Activated CD4-positive, alpha-beta T cell treated with anti-CD3 and anti-CD28 coated beads, Interleukin-10, Interleukin-2, amounts not matched to agents 100 ng/mL and 50 ng/mL, durations not matched to agents 16 hours and 8 hours (primary cell): Measurements from ENCODE around the gene NRIP2.
A peak's percentile ranks its signal among the peaks of the same experiment; 100 is the strongest.

Experiments
- DNase-seq: peaks from one replicate; pipeline ENCODE4 v3.0.0-alpha.2; 2020

NRIP2 gene

GRCh38 chr12:2844786-2845185 lies 10.0 kb upstream of the NRIP2 start:
- no peak for DNase-seq

GRCh38 chr12:2842948-2843347 lies 8.1 kb upstream of the NRIP2 start:
- no peak for DNase-seq

GRCh38 chr12:2841056-2841650 lies 6.3 kb upstream of the NRIP2 start:
- DNase-seq: no peak

DNA sequence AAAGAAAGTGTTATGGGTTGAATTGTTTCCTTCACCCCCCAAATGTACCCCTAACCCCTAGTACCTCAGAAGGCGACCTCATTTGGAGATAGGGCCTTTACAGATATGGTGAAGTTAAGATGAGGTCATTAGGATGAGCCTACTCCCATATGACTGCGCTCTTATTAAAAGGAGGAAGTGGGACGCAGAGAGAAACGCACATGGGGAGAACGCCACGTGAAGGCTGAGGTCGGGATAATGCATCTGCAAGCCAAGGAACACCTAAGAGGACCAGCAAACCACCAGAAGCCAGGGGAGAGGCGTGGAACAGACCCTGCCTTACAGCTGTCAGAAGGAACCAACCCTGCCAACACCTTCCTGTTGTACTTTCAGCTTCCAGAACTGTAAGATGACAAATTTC lies 1.7 kb upstream of the NRIP2 start:
- DNase-seq: no peak

- DNase-seq: no peak
Observed at GRCh38 chr12:2835691-2836403, 1.0 kb upstream of the NRIP2 start.

DNA sequence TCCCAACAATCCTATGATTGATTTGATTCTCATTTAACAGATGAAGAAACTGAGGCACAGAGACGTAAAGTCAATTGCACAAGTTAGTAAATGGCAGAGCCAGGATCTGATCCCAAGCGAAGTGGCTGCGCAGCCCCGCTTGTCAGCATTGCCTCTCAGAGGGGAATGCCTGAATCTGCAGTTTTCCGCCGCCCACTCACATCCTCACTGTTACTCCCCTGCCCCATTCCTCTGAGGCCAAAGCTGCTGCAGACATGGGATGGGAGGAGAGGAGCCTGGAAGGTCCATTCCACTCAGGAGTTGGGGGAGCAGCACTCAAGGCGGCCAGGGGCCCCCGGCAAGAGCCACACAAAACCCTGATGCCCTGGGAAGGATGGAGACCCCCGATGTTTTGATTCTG lies 1.0 kb downstream of the NRIP2 start:
- no peak for DNase-seq

GRCh38 chr12:2833327-2833726 lies 1.5 kb downstream of the NRIP2 start:
- DNase-seq: no peak

- no peak for DNase-seq
Observed at GRCh38 chr12:2832550-2833127, 2.2 kb downstream of the NRIP2 start.

DNA sequence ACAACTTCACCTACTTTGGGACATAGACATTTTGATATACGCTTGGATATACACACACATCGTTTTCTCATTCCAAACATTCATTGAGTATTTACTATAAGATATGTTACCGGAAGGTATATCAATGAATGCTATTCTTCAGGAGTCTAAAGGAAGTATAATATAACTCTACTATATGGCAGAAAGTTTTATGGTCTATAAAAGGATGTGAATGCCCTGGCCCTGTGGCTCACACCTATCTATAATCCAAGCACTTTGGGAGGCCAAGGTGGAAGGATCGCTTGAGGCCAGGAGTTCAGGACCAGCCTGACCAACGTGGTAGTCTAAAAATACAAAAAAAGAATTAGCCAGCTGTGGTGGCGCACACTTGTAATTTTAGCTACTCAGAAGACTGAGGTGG lies 5.6 kb downstream of the NRIP2 start:
- DNase-seq: no peak

GRCh38 chr12:2826721-2827515 lies 7.9 kb downstream of the NRIP2 start:
- DNase-seq: no peak

- DNase-seq: no peak
Observed at GRCh38 chr12:2826036-2826435, 8.8 kb downstream of the NRIP2 start.

DNA sequence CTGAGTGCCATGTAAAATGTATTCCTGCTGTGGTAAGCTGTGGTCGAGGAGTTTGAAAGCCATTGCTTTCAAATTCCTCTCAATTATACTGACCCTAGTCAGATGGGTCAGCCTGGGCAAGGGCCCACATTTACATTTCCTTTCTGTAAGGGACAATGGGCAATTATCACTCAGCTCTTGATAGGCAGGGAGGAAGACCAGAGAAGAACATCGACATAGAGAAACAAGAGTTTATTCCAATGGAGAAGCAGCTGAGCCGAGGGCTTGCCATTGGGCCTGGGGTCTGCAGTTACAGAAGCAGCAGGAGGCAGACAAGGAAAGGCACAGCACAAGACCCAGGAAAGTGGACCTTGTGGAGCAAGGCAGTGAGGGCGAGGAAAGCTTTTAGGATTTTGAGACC lies 9.7 kb downstream of the NRIP2 start:
- no peak for DNase-seq

DNA sequence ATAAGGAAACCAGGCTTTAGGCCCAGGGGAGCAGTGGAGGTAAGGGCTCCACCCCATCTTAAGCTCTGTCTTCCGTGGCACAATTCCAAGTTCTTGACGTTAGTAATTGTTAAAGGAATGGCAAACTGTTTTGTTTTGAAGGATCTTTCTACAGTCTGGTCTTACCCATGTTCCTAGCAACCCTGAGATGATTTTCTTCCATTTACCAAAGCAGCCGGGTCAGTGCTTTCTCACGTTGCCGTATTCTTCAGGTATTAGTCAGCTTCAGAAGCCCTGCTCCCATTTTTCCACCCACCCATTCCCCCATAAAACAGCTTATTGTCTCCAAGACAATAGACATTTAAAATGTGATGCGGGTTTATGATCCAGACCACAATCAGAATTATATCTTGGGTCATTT lies 10.3 kb downstream of the NRIP2 start:
- no peak for DNase-seq

GRCh38 chr12:2823483-2823882 lies 11.4 kb downstream of the NRIP2 start:
- DNase-seq: no peak

DNA sequence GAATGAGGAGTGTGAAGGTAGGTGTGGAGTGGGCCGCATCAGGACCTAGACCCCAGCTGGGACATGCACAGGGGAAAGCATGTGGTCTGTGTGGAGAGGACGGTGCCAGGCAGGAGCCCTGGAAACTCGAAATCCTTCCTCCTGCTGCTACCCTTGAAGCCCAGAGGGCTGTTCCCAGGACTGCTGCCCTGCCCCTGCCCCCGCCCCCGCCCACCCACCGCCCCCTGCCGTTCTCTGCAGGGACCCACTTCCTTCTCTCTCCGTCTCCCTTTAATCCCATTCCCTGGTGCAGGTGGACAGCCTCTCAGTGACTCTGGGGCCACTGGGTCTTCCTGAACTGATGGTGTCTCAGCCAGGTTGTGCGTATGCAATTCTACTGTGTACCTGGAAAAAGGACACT lies 14.4 kb downstream of the NRIP2 start:
- DNase-seq: no peak

DNA sequence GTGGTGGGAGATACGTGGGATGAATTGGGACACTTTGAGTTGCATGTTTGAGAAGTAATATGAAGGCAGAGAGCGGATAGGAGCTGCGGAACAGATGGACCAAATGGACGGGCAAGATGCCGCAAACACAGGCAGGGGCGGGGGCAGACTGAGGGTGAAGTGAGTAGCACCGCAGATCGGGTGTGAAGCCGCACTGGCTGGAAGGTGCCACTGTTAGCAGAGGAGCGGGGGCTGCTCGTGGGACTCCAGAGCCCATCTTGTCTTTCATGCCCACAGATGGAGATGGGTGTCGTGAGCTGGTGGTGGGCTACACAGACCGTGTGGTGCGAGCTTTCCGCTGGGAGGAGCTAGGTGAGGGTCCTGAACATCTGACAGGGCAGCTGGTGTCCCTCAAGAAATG lies 15.0 kb downstream of the NRIP2 start:
- no peak for DNase-seq

- peak; percentile 78 for DNase-seq
Observed at GRCh38 chr12:2813214-2814185, 21.3 kb downstream of the NRIP2 start.

- DNase-seq: peak; percentile 99
Observed at GRCh38 chr12:2812290-2813213, 22.3 kb downstream of the NRIP2 start, which contains the start of gene ITFG2. Gene ITFG2 (plus strand): TSS chr12:2812668. CDS start chr12:2812761, 93 bp downstream.

GRCh38 chr12:2811801-2812200 lies 23.0 kb downstream of the NRIP2 start:
- DNase-seq: no peak

GRCh38 chr12:2806700-2807099 lies 28.1 kb downstream of the NRIP2 start:
- DNase-seq: no peak

- DNase-seq: no peak
Observed at GRCh38 chr12:2805143-2805520, 29.7 kb downstream of the NRIP2 start.
